GM21367 (cell line): Measurements from ENCODE around the gene HOMER2.

Experiments
- ATAC-seq: cut with Tn5 transposase; IDR thresholded peaks from one replicate; pipeline ENCODE4 v1.9.1; 2021; ENCODE audit not compliant: unreplicated experiment

Gene HOMER2

GRCh38 chr15:82933576-82933975 is 18.9 kb downstream of the HOMER2 start:
- ATAC-seq, result no peak

GRCh38 chr15:82931221-82931620 is 21.3 kb downstream of the HOMER2 start:
- ATAC-seq, result no peak

GRCh38 chr15:82930461-82930860 is 22.1 kb downstream of the HOMER2 start:
- ATAC-seq, result no peak

GRCh38 chr15:82928711-82929110 is 23.8 kb downstream of the HOMER2 start:
- ATAC-seq, result no peak

- ATAC-seq, result no peak
Observed at GRCh38 chr15:82923744-82924143, 28.8 kb downstream of the HOMER2 start.

- ATAC-seq, result no peak
Observed at GRCh38 chr15:82922737-82923136, 29.8 kb downstream of the HOMER2 start.

GRCh38 chr15:82921939-82922338 is 30.6 kb downstream of the HOMER2 start:
- no peak for ATAC-seq

GRCh38 chr15:82921242-82921641 is 31.3 kb downstream of the HOMER2 start:
- no peak for ATAC-seq

GRCh38 chr15:82919231-82919886 is 33.2 kb downstream of the HOMER2 start:
- ATAC-seq, result no peak

GRCh38 chr15:82918607-82919230 is 33.8 kb downstream of the HOMER2 start:
- ATAC-seq, result no peak

GRCh38 chr15:82918162-82918561 is 34.4 kb downstream of the HOMER2 start:
- ATAC-seq, result no peak

GRCh38 chr15:82917249-82917648 is 35.3 kb downstream of the HOMER2 start:
- no peak for ATAC-seq

GRCh38 chr15:82916161-82916952 is 36.2 kb downstream of the HOMER2 start:
- ATAC-seq, result no peak

GRCh38 chr15:82914396-82914795 is 38.1 kb downstream of the HOMER2 start:
- no peak for ATAC-seq

GRCh38 chr15:82911458-82911857 is 41.1 kb downstream of the HOMER2 start:
- no peak for ATAC-seq

- no peak for ATAC-seq
Observed at GRCh38 chr15:82910721-82911120, 41.8 kb downstream of the HOMER2 start.

GRCh38 chr15:82909080-82909815 is 43.3 kb downstream of the HOMER2 start:
- no peak for ATAC-seq

- no peak for ATAC-seq
Observed at GRCh38 chr15:82907350-82907749, 45.2 kb downstream of the HOMER2 start.

- ATAC-seq, result no peak
Observed at GRCh38 chr15:82904574-82904973, 47.9 kb downstream of the HOMER2 start.

- ATAC-seq, result no peak
Observed at GRCh38 chr15:82903511-82903910, 49.0 kb downstream of the HOMER2 start.

- ATAC-seq, result no peak
Observed at GRCh38 chr15:82901114-82901805, 51.3 kb downstream of the HOMER2 start.
